A549 (cell line): Measurements from ENCODE around the gene HAAO. TPM values are rescaled to one million over a fixed set of nuclear protein-coding genes. Genes with fewer than 3 reads are reported as not detected.

ENCODE experiments used
- ATAC-seq, 2 experiments: fragments of 200-7000 bp in 1 of 2; fragments of >200 bp in 1 of 2; cut with Nextera tagmentation in 1 of 2; cut with Tn5 transposase in 1 of 2; 3 replicates each; pipeline versions ENCODE4 v1.8.0 to v1.9.1; 2018 to 2020; ENCODE audit warnings: mild to moderate bottlenecking in 1 of 2, moderate library complexity in 1 of 2
- CTCF ChIA-PET: fragments of 300-600 bp; sonication (Branson Sonifier 250); formaldehyde crosslinking; extraction: SDS; loops from one replicate; lab custom pipeline; 2021; ENCODE audit warnings: antibody characterized with exemption, inconsistent platforms; lab: Yijun Ruan, JAX
- POLR2A ChIA-PET: fragments of 350-600 bp; formaldehyde crosslinking; extraction: SDS; loops from one replicate; lab custom pipeline; 2021; ENCODE audit warnings: antibody characterized with exemption, inconsistent platforms; lab: Yijun Ruan, JAX
- DNase-seq, 2 experiments: peaks; one replicate each; pipeline versions ENCODE4 v3.0.0 to v3.0.0-alpha.2; 2011 to 2016; ENCODE audit warnings: low read depth in 1 of 2, low spot score in 1 of 2
- FAIRE-seq: peaks from 2 replicates; lab custom pipeline; 2011; peaks lifted over from hg19 to GRCh38; lab: Jason Lieb, UNC
- H3K27ac ChIP-seq, 2 experiments: fragments of >200 bp; sonication (Bioruptor Twin); formaldehyde crosslinking; 3 replicates each; pipeline ENCODE4 v1.5.1; 2016 to 2017
- H3K4me1 ChIP-seq: fragments of >200 bp; sonication (Bioruptor Twin); formaldehyde crosslinking; 3 replicates; pipeline ENCODE4 v1.6.1; 2016
- H3K4me2 ChIP-seq: fragments of >200 bp; sonication (Bioruptor Twin); formaldehyde crosslinking; 3 replicates; pipeline ENCODE4 v1.6.1; 2016
- H3K4me3 ChIP-seq: fragments of >200 bp; sonication (Bioruptor Twin); formaldehyde crosslinking; 3 replicates; pipeline ENCODE4 v1.5.1; 2016
- H3K9me3 ChIP-seq: fragments of >200 bp; sonication (Bioruptor Twin); formaldehyde crosslinking; 3 replicates; pipeline ENCODE4 v1.6.1; 2016
- CBX2 ChIP-seq: fragments of 200-600 bp; sonication (generic); IDR thresholded peaks from 2 replicates; pipeline ENCODE4 v1.6.1; 2016; ENCODE audit warnings: low read depth, mild to moderate bottlenecking, borderline replicate concordance
- CBX8 ChIP-seq: fragments of 200-600 bp; sonication (generic); IDR thresholded peaks from 2 replicates; pipeline ENCODE4 v1.6.1; 2016
- CTCF ChIP-seq: fragments of >200 bp; sonication (Bioruptor Twin); formaldehyde crosslinking; IDR thresholded peaks from 3 replicates; pipeline ENCODE4 v1.5.1; 2016
- E2F6 ChIP-seq: IDR thresholded peaks from 2 replicates; pipeline ENCODE4 v1.6.1; 2012; ENCODE audit warnings: low read depth, borderline replicate concordance
- FOSB ChIP-seq: fragments of 250-450 bp; sonication (Bioruptor Pico); IDR thresholded peaks from 2 replicates; pipeline ENCODE4 v1.5.0; 2020; ENCODE audit warnings: mild to moderate bottlenecking, moderate library complexity
- FOSL2 ChIP-seq, 2 experiments: fragments of 450-650 bp in 1 of 2; fragments of >200 bp in 1 of 2; sonication (Bioruptor Twin) in 1 of 2; formaldehyde crosslinking; IDR thresholded peaks; 2 replicates each; pipeline versions ENCODE4 v1.5.0 to v1.6.1; 2016 to 2020; ENCODE audit warnings: mild to moderate bottlenecking in 1 of 2, moderate library complexity in 1 of 2
- HEYL ChIP-seq: fragments of 250-450 bp; sonication (Bioruptor Pico); IDR thresholded peaks from 2 replicates; pipeline ENCODE4 v1.8.0; 2021; ENCODE audit warnings: mild to moderate bottlenecking, moderate library complexity
- HOXA7 ChIP-seq: fragments of 250-450 bp; sonication (Bioruptor Pico); IDR thresholded peaks from 2 replicates; pipeline ENCODE4 v1.5.0; 2020; ENCODE audit warnings: mild to moderate bottlenecking, moderate library complexity
- JUNB ChIP-seq: fragments of >200 bp; sonication (Bioruptor Twin); formaldehyde crosslinking; IDR thresholded peaks from 2 replicates; pipeline ENCODE4 v1.6.1; 2016
- KDM5A ChIP-seq: fragments of 200-600 bp; sonication (generic); IDR thresholded peaks from 2 replicates; pipeline ENCODE4 v1.6.1; 2016; ENCODE audit warnings: antibody characterized with exemption, mild to moderate bottlenecking
- MAFK ChIP-seq: fragments of 450-650 bp; IDR thresholded peaks from 2 replicates; pipeline ENCODE4 v1.6.1; 2014; ENCODE audit not compliant: partially characterized antibody
- NFE2L2 ChIP-seq: fragments of 150-350 bp; conservative IDR thresholded peaks from 2 replicates; pipeline ENCODE4 v1.6.1; 2014; ENCODE audit warnings: low read length
- PHF8 ChIP-seq: fragments of 200-600 bp; sonication (generic); IDR thresholded peaks from 2 replicates; pipeline ENCODE4 v1.6.1; 2016; ENCODE audit warnings: low read depth, mild to moderate bottlenecking, antibody characterized with exemption, moderate library complexity, borderline replicate concordance
- POLR2A ChIP-seq: IDR thresholded peaks from 2 replicates; pipeline ENCODE4 v1.6.1; 2012; ENCODE audit warnings: mild to moderate bottlenecking, low read length
- REST ChIP-seq: fragments of 200-600 bp; sonication (generic); IDR thresholded peaks from 2 replicates; pipeline ENCODE4 v1.6.1; 2016; ENCODE audit warnings: antibody characterized with exemption, mild to moderate bottlenecking, moderate library complexity
- SREBF2 ChIP-seq: fragments of 450-650 bp; IDR thresholded peaks from 2 replicates; pipeline ENCODE4 v1.6.1; 2014; ENCODE audit warnings: mild to moderate bottlenecking, moderate library complexity
- TFCP2L1 ChIP-seq: fragments of 250-450 bp; sonication (Bioruptor Pico); IDR thresholded peaks from 2 replicates; pipeline ENCODE4 v1.5.0; 2021; ENCODE audit warnings: mild to moderate bottlenecking
- TP53 ChIP-seq: fragments of 250-450 bp; sonication (Bioruptor Pico); IDR thresholded peaks from 2 replicates; pipeline ENCODE4 v1.5.0; 2021; ENCODE audit warnings: mild to moderate bottlenecking, moderate library complexity
- ZFP36 ChIP-seq: fragments of 450-650 bp; IDR thresholded peaks from 2 replicates; pipeline ENCODE4 v1.6.1; 2014; ENCODE audit warnings: borderline replicate concordance; ENCODE audit not compliant: partially characterized antibody
- WGBS: methylation state at CpG from one replicate; pipeline ENCODE4 v1.1.6; 2017; ENCODE audit errors: missing lambda C conversion rate; 5-methylcytosine and 5-hydroxymethylcytosine counted together
- polyA plus RNA-seq, 4 experiments: library from polyadenylated mRNA; depleted of rRNA in 3 of 4; stranded (reverse); fragments of >200 nt; fragmentation: RNase III in 1 of 4; extraction: RNeasy Plus Mini Kit Qiagen cat#74134 plus additional on column Dnase treatment in 1 of 4; gene quantifications; 2 replicates in 3 of 4; 3 replicates in 1 of 4; pipeline ENCODE4 v1.2.3, GENCODE V29; 2011 to 2017

The HAAO gene
- polyA plus RNA-seq, 2 of the 4 experiments (the other 2 are of a cell fraction): not detected

GRCh38 chr2:42769583-42770287 is 22.6 kb downstream of the HAAO start:
- no peak for DNase-seq
- ATAC-seq: peak in 1 of 2 experiments; percentile 9; a peak in 3 of 6 replicates
- H3K27ac ChIP-seq: no peak overlapping the region
- no peak for FAIRE-seq
- WGBS: 85% methylated on average over 9 of the region's 10 CpGs
- POLR2A ChIA-PET: interaction anchor here (1.1 kb wide), 1 partner anchor 276 kb away, joined by 4 read pairs; the partner anchor contains the start of gene KCNG3
- TF ChIP-seq FOSB (CRISPR knock-in tag): no peak
- no peak for TF ChIP-seq E2F6
- TF ChIP-seq HOXA7: no peak
- no peak for TF ChIP-seq KDM5A
- no peak for TF ChIP-seq REST
- no peaks in the 10 kb centered on the region for H3K9me3 ChIP-seq
- H3K4me2 ChIP-seq: no peak overlapping the region
- H3K4me3 ChIP-seq: no peak overlapping the region
- H3K4me1 ChIP-seq: no peaks in the 10 kb centered on the region
- CTCF ChIA-PET: interaction anchor here (0.8 to 2.6 kb wide), 6 partner anchors 15 to 269 kb away, joined by 3 to 9 read pairs (median 4); no protein-coding TSS in a partner anchor

GRCh38 chr2:42768706-42769256 is 23.6 kb downstream of the HAAO start:
- H3K27ac ChIP-seq: no peak overlapping the region
- no peak for DNase-seq
- POLR2A ChIA-PET: no interaction called here
- H3K4me1 ChIP-seq: no peaks in the 10 kb centered on the region
- H3K4me3 ChIP-seq: no peak overlapping the region
- no peak for TF ChIP-seq SREBF2
- peak; percentile 96 for TF ChIP-seq ZFP36
- no peak for TF ChIP-seq REST
- CTCF ChIA-PET: interaction anchor here (0.8 to 2.0 kb wide), 3 partner anchors 17 to 61 kb away, joined by 3 to 4 read pairs (median 4); no protein-coding TSS in a partner anchor
- ATAC-seq: no peak
- H3K4me2 ChIP-seq: no peak overlapping the region
- no peak for FAIRE-seq
- H3K9me3 ChIP-seq: no peaks in the 10 kb centered on the region
- 77% methylated on average over 3 of the region's 3 CpGs for WGBS

GRCh38 chr2:42767899-42768705 is 24.3 kb downstream of the HAAO start:
- no peak for FAIRE-seq
- ChIA-PET POLR2A (no interaction called here), CTCF (interaction anchor here (2.0 kb wide), 1 partner anchor 61 kb away, joined by 4 read pairs; no protein-coding TSS in a partner anchor)
- DNase-seq: no peak
- Histone ChIP-seq H3K27ac (no peak overlapping the region), H3K4me3 (no peak overlapping the region), H3K4me2 (no peak overlapping the region), H3K4me1 (no peaks in the 10 kb centered on the region), H3K9me3 (no peaks in the 10 kb centered on the region)
- WGBS: 78% methylated on average over 13 of the region's 14 CpGs
- peak; percentile 13 to 42; a peak in 4 of 6 replicates for ATAC-seq
- TF ChIP-seq CBX2 (no peak), POLR2A (no peak), FOSL2 (IDR thresholded peaks at IDR 0.05) (no peak), FOSL2 (CRISPR knock-in tag; IDR thresholded peaks at IDR 0.05) (no peak), CBX8 (no peak), CTCF (no peak), JUNB (no peak), E2F6 (no peak), PHF8 (no peak), MAFK (no peak), TFCP2L1 (CRISPR knock-in tag) (no peak), TP53 (no peak), HEYL (CRISPR knock-in tag) (no peak), NFE2L2 (no peak)
